IMR-90 (cell line): ENCODE results near the gene ZC2HC1B. TPM values are rescaled to one million over a fixed set of nuclear protein-coding genes. Genes with fewer than 3 reads are reported as not detected.

Source experiments
- ATAC-seq: fragments of 200-7000 bp; cut with Tn5 transposase; 2 replicates; pipeline ENCODE4 v1.9.1; 2020; ENCODE audit warnings: low read depth, mild to moderate bottlenecking, moderate library complexity
- BruUV-seq: library from RNA; stranded (reverse); fragments of 400-500 nt; replicated peaks from 2 replicates; lab custom pipeline; 2021; lab: Mats Ljungman, UMichigan
- CTCF ChIA-PET: fragments of 300-600 bp; formaldehyde crosslinking; extraction: SDS; loops from one replicate; lab custom pipeline; 2021; ENCODE audit warnings: antibody characterized with exemption; lab: Yijun Ruan, JAX
- POLR2A ChIA-PET: fragments of 300-600 bp; sonication (Branson Sonifier 250); formaldehyde crosslinking; loops from one replicate; lab custom pipeline; 2022; ENCODE audit warnings: antibody characterized with exemption; ENCODE audit not compliant: unreplicated experiment; lab: Charles Lee
- DNase-seq: peaks from one replicate; pipeline ENCODE4 v3.0.0; 2013
- H2AFZ ChIP-seq: replicated peaks from 2 replicates; pipeline ENCODE3; 2013; ENCODE audit warnings: low read length, mild to moderate bottlenecking; ENCODE audit not compliant: poor library complexity
- H2AK5ac ChIP-seq: 2 replicates; pipeline ENCODE4 v1.6.1; 2013; ENCODE audit warnings: low read depth, low read length, inconsistent platforms
- H2AK9ac ChIP-seq: replicated peaks from 2 replicates; pipeline ENCODE3; 2013; ENCODE audit warnings: mild to moderate bottlenecking, low read depth, low read length, moderate library complexity; ENCODE audit not compliant: poor library complexity
- H2BK120ac ChIP-seq: 2 replicates; pipeline ENCODE4 v1.6.1; 2013; ENCODE audit warnings: low read depth, low read length, inconsistent platforms
- H2BK15ac ChIP-seq: 3 replicates; pipeline ENCODE4 v1.6.1; 2013; ENCODE audit warnings: low read depth, low read length, inconsistent platforms
- H2BK20ac ChIP-seq: 2 replicates; pipeline ENCODE4 v1.6.1; 2013; ENCODE audit warnings: low read depth, mild to moderate bottlenecking, inconsistent platforms, low read length, moderate library complexity
- H2BK5ac ChIP-seq: 2 replicates; pipeline ENCODE4 v1.6.1; 2013; ENCODE audit warnings: mild to moderate bottlenecking, low read depth, low read length, inconsistent platforms; ENCODE audit not compliant: poor library complexity, severe bottlenecking
- H3K14ac ChIP-seq: replicated peaks from 2 replicates; pipeline ENCODE4 v1.6.1; 2013; ENCODE audit warnings: low read depth, low read length, inconsistent platforms
- H3K18ac ChIP-seq: 2 replicates; pipeline ENCODE4 v1.6.1; 2013; ENCODE audit warnings: low read depth, low read length, control low read depth
- H3K23ac ChIP-seq: 2 replicates; pipeline ENCODE4 v1.6.1; 2013; ENCODE audit warnings: low read depth, low read length, inconsistent platforms
- H3K27ac ChIP-seq: 2 replicates; pipeline ENCODE4 v1.5.1; 2013; ENCODE audit warnings: mild to moderate bottlenecking, control low read depth, low read length; ENCODE audit not compliant: insufficient read depth
- H3K27me3 ChIP-seq: 2 replicates; pipeline ENCODE4 v1.6.1; 2013; ENCODE audit warnings: low read length; ENCODE audit not compliant: control insufficient read depth, insufficient read depth
- H3K36me3 ChIP-seq: 2 replicates; pipeline ENCODE4 v1.6.1; 2013; ENCODE audit warnings: low read length, mixed read lengths; ENCODE audit not compliant: control insufficient read depth, insufficient read depth
- H3K4ac ChIP-seq: 2 replicates; pipeline ENCODE4 v1.6.1; 2013; ENCODE audit warnings: low read depth, low read length, inconsistent platforms
- H3K4me1 ChIP-seq: 2 replicates; pipeline ENCODE4 v1.6.1; 2013; ENCODE audit warnings: low read length, mixed read lengths; ENCODE audit not compliant: control insufficient read depth, insufficient read depth
- H3K4me2 ChIP-seq: 2 replicates; pipeline ENCODE4 v1.6.1; 2013; ENCODE audit warnings: low read depth, mild to moderate bottlenecking, control low read depth, low read length, moderate library complexity
- H3K4me3 ChIP-seq: 2 replicates; pipeline ENCODE4 v1.5.1; 2013; ENCODE audit warnings: low read depth, mild to moderate bottlenecking, control low read depth, low read length, moderate library complexity; ENCODE audit not compliant: insufficient read depth
- H3K56ac ChIP-seq: 2 replicates; pipeline ENCODE4 v1.6.1; 2013; ENCODE audit warnings: low read length, inconsistent platforms; ENCODE audit not compliant: insufficient read depth; ENCODE audit errors: extremely low read depth
- H3K79me1 ChIP-seq, 2 experiments: 2 replicates each; pipeline ENCODE4 v1.6.1; 2013; ENCODE audit warnings: low read length in 2 of 2, inconsistent platforms in 1 of 2, low read depth in 1 of 2
- H3K9ac ChIP-seq: 2 replicates; pipeline ENCODE4 v1.6.1; 2013; ENCODE audit warnings: low read depth, low read length, control low read depth
- H3K9me1 ChIP-seq: 2 replicates; pipeline ENCODE4 v1.6.1; 2013; ENCODE audit warnings: low read length, inconsistent platforms; ENCODE audit not compliant: insufficient read depth
- H3K9me3 ChIP-seq: 2 replicates; pipeline ENCODE4 v1.6.1; 2013; ENCODE audit warnings: low read length; ENCODE audit not compliant: control insufficient read depth, insufficient read depth
- H4K20me1 ChIP-seq: 2 replicates; pipeline ENCODE4 v1.6.1; 2013; ENCODE audit warnings: low read length, inconsistent platforms; ENCODE audit not compliant: insufficient read depth
- H4K5ac ChIP-seq: 2 replicates; pipeline ENCODE4 v1.6.1; 2013; ENCODE audit warnings: mild to moderate bottlenecking, low read depth, low read length, control low read depth
- H4K8ac ChIP-seq, 2 experiments: 2 replicates each; pipeline ENCODE4 v1.6.1; 2013; ENCODE audit warnings: low read depth in 2 of 2, low read length in 2 of 2, control low read depth in 1 of 2, inconsistent platforms in 1 of 2
- H4K91ac ChIP-seq: 2 replicates; pipeline ENCODE4 v1.6.1; 2013; ENCODE audit warnings: low read depth, low read length, inconsistent platforms; ENCODE audit not compliant: insufficient read depth
- BHLHE40 ChIP-seq: fragments of 150-350 bp; IDR thresholded peaks from 2 replicates; pipeline ENCODE4 v1.6.1; 2016; ENCODE audit warnings: mild to moderate bottlenecking, low read depth, low read length
- CEBPB ChIP-seq: IDR thresholded peaks from 2 replicates; pipeline ENCODE4 v1.6.1; 2012; ENCODE audit warnings: low read depth, low read length, improper control_type of control experiment
- CHD1 ChIP-seq: IDR thresholded peaks from 2 replicates; pipeline ENCODE4 v1.6.1; 2012; ENCODE audit warnings: low read depth, low read length, improper control_type of control experiment
- CTCF ChIP-seq: conservative IDR thresholded peaks from 2 replicates; pipeline ENCODE4 v1.5.1; 2012; ENCODE audit warnings: mild to moderate bottlenecking, low read depth, low read length, improper control_type of control experiment
- ELK1 ChIP-seq: fragments of 150-350 bp; IDR thresholded peaks from 2 replicates; pipeline ENCODE4 v1.6.1; 2016; ENCODE audit warnings: low read depth, mild to moderate bottlenecking, low read length, moderate library complexity, borderline replicate concordance
- FOS ChIP-seq: fragments of 150-350 bp; IDR thresholded peaks from 2 replicates; pipeline ENCODE4 v1.6.1; 2016; ENCODE audit warnings: low read depth, low read length
- MAFK ChIP-seq: IDR thresholded peaks from 2 replicates; pipeline ENCODE4 v1.6.1; 2012; ENCODE audit warnings: low read depth, low read length, improper control_type of control experiment
- MXI1 ChIP-seq: IDR thresholded peaks from 2 replicates; pipeline ENCODE4 v1.6.1; 2012; ENCODE audit warnings: low read depth, mild to moderate bottlenecking, low read length, moderate library complexity, borderline replicate concordance
- NFE2L2 ChIP-seq: fragments of 150-350 bp; IDR thresholded peaks from 2 replicates; pipeline ENCODE4 v1.6.1; 2016; ENCODE audit warnings: low read depth, mild to moderate bottlenecking, low read length
- POLR2A ChIP-seq: IDR thresholded peaks from 2 replicates; pipeline ENCODE4 v1.6.1; 2012; ENCODE audit warnings: mild to moderate bottlenecking, low read depth, low read length
- RAD21 ChIP-seq: IDR thresholded peaks from 2 replicates; pipeline ENCODE4 v1.6.1; 2012; ENCODE audit warnings: low read length, improper control_type of control experiment
- RCOR1 ChIP-seq: IDR thresholded peaks from 2 replicates; pipeline ENCODE4 v1.6.1; 2012; ENCODE audit warnings: mild to moderate bottlenecking, low read length, improper control_type of control experiment; ENCODE audit not compliant: insufficient replicate concordance
- RFX5 ChIP-seq: IDR thresholded peaks from 2 replicates; pipeline ENCODE4 v1.8.0; 2012; ENCODE audit warnings: low read depth, mild to moderate bottlenecking, low read length, moderate library complexity
- SMC3 ChIP-seq: fragments of 150-350 bp; IDR thresholded peaks from 2 replicates; pipeline ENCODE4 v1.6.1; 2016; ENCODE audit warnings: low read depth, mild to moderate bottlenecking, antibody characterized with exemption, low read length, moderate library complexity
- USF2 ChIP-seq: fragments of 150-350 bp; IDR thresholded peaks from 2 replicates; pipeline ENCODE4 v1.6.1; 2017; ENCODE audit warnings: mild to moderate bottlenecking, antibody characterized with exemption, low read length, low read depth
- whole genome bisulfite sequencing, 2 experiments: methylation state at CpG; one replicate each; pipeline versions ENCODE4 v1.1.5 to v1.1.7; 2013; ENCODE audit warnings: missing lambda C conversion rate in 2 of 2; ENCODE audit not compliant: insufficient read length in 1 of 2; ENCODE audit errors: extremely low coverage in 2 of 2; 5-methylcytosine and 5-hydroxymethylcytosine counted together
- dilution Hi-C: fragments of 300-500 bp; cut with HindIII; formaldehyde crosslinking; loops from one replicate; pipeline ENCODE4 v1.14.3; 2018; ENCODE audit warnings: low sequenced_read_pairs; ENCODE audit not compliant: unreplicated experiment
- in situ Hi-C: fragments of 300-500 bp; cut with MboI; formaldehyde crosslinking; loops from 3 replicates; pipeline ENCODE4 v1.14.3; 2019; ENCODE audit warnings: low sequenced_read_pairs, inconsistent platforms, mixed read lengths
- intact Hi-C: fragments of 100-400 bp; cut with micrococcal nuclease; formaldehyde crosslinking; loops from 2 replicates; pipeline ENCODE4 v1.10.0; 2022
- polyA plus RNA-seq, 3 experiments: library from polyadenylated mRNA; depleted of rRNA; stranded (reverse); fragments of >200 nt; gene quantifications; 2 replicates each; pipeline ENCODE4 v1.2.3, GENCODE V29; 2012; ENCODE audit warnings: low replicate concordance in 1 of 3
- total RNA-seq: library from RNA; depleted of rRNA; stranded (reverse); fragments of >200 nt; gene quantifications from 2 replicates; pipeline ENCODE4 v1.2.3, GENCODE V29; 2012

The ZC2HC1B gene
- total and polyA plus RNA-seq, 2 of the 4 experiments (the other 2 are of a cell fraction): not detected

GRCh38 chr6:143838395-143838794 lies 25.9 kb upstream of the ZC2HC1B start:
- H2AK5ac ChIP-seq: no peak overlapping the region
- no peak overlapping the region for H2AFZ ChIP-seq
- CTCF ChIA-PET: no interaction called here
- BruUV-seq: no TSS peak
- H3K9me3 ChIP-seq: no peaks in the 10 kb centered on the region
- H3K27me3 ChIP-seq: no peaks in the 10 kb centered on the region
- H3K4me1 ChIP-seq: no peaks in the 10 kb centered on the region; the same call in 1 of the 2 replicates
- H3K14ac ChIP-seq: no peak overlapping the region
- H4K20me1 ChIP-seq: no peaks in the 10 kb centered on the region
- H3K27ac ChIP-seq: no peak overlapping the region
- no peak overlapping the region for H3K4ac ChIP-seq
- H4K5ac ChIP-seq: no peak overlapping the region
- no peak overlapping the region for H2BK120ac ChIP-seq
- H3K23ac ChIP-seq: no peak overlapping the region
- H4K8ac ChIP-seq: no peak overlapping the region
- no peak overlapping the region for H3K18ac ChIP-seq
- no peak overlapping the region for H2BK20ac ChIP-seq
- no peak overlapping the region for H2BK15ac ChIP-seq
- no peak overlapping the region for H2BK5ac ChIP-seq
- DNase-seq (no peak), ATAC-seq (no peak)
- TF ChIP-seq POLR2A (no peak), CTCF (no peak), MXI1 (no peak), CEBPB (no peak), BHLHE40 (no peak), FOS (no peak), USF2 (no peak), NFE2L2 (no peak), RFX5 (no peak), MAFK (no peak), RAD21 (no peak), RCOR1 (no peak), ELK1 (no peak), SMC3 (no peak), CHD1 (no peak)
- no peak overlapping the region for H3K9ac ChIP-seq
- intact Hi-C loops: no loop called here
- H3K4me2 ChIP-seq: no peak overlapping the region
- in situ Hi-C loops: no loop called here
- no peaks in the 10 kb centered on the region for H3K9me1 ChIP-seq
- dilution Hi-C loops: no loop called here
- H4K91ac ChIP-seq: no peak overlapping the region
- H2AK9ac ChIP-seq: no peak overlapping the region
- H3K79me1 ChIP-seq: peaks cover 0 to 3% of the 10 kb centered on the region in 2 experiments; a peak in 1 of 4 replicates
- peaks cover 2% of the 10 kb centered on the region; the same call in 1 of the 2 replicates for H3K36me3 ChIP-seq
- POLR2A ChIA-PET: no interaction called here
- no peak overlapping the region for H3K4me3 ChIP-seq
- no peak overlapping the region for H3K56ac ChIP-seq
- WGBS, 2 experiments: 100% methylated on average over 1 of the region's 5 CpGs; no CpG with 5 or more reads in 1 of the 2 experiments
